Natural killer cell (primary cell): ENCODE data around the gene TGM6. TPM values are rescaled to one million over a fixed set of nuclear protein-coding genes. Genes with fewer than 3 reads are reported as not detected.

Source experiments
- ATAC-seq, 3 donors: fragments of 150-1000 bp in 2 of 3; fragments of 200-7000 bp in 1 of 3; cut with Tn5 transposase; 1 replicate in 1 of 3; 2 replicates in 2 of 3; pipeline ENCODE4 v1.10.0; 2021; ENCODE audit warnings: mild to moderate bottlenecking in 2 of 3, moderate library complexity in 2 of 3
- DNase-seq, 2 donors: peaks; one replicate each; pipeline versions ENCODE4 v3.0.0 to v3.0.0-alpha.2; 2013 to 2021; ENCODE audit warnings: mixed read lengths in 1 of 2
- H3K27ac ChIP-seq: one replicate; pipeline ENCODE4 v1.5.1; 2013; ENCODE audit warnings: mild to moderate bottlenecking, low read length
- H3K27me3 ChIP-seq: one replicate; pipeline ENCODE4 v1.6.1; 2013; ENCODE audit warnings: low read length; ENCODE audit not compliant: control insufficient read depth, insufficient read depth
- H3K36me3 ChIP-seq: one replicate; pipeline ENCODE4 v1.6.1; 2013; ENCODE audit warnings: low read length; ENCODE audit not compliant: control insufficient read depth, insufficient read depth
- H3K4me1 ChIP-seq: one replicate; pipeline ENCODE4 v1.6.1; 2013; ENCODE audit warnings: low read length; ENCODE audit not compliant: control insufficient read depth, insufficient read depth
- H3K4me3 ChIP-seq: one replicate; pipeline ENCODE4 v1.5.1; 2013; ENCODE audit warnings: low read length
- H3K9me3 ChIP-seq: one replicate; pipeline ENCODE4 v1.6.1; 2013; ENCODE audit warnings: low read length; ENCODE audit not compliant: control insufficient read depth, insufficient read depth
- H3K27ac Mint-ChIP-seq, 2 donors: one replicate each; pipeline ENCODE4 v1.8.0; 2022; ENCODE audit warnings: mild to moderate bottlenecking in 2 of 2, mixed read lengths in 2 of 2, moderate library complexity in 1 of 2
- H3K27me3 Mint-ChIP-seq, 2 donors: one replicate each; pipeline ENCODE4 v1.8.0; 2022; ENCODE audit warnings: low read depth in 2 of 2, mixed read lengths in 2 of 2
- H3K36me3 Mint-ChIP-seq: one replicate; pipeline ENCODE4 v1.8.0; 2022; ENCODE audit warnings: mixed read lengths
- H3K4me1 Mint-ChIP-seq, 2 donors: one replicate each; pipeline ENCODE4 v1.8.0; 2022; ENCODE audit warnings: mixed read lengths in 2 of 2
- H3K4me3 Mint-ChIP-seq: one replicate; pipeline ENCODE4 v1.8.0; 2022; ENCODE audit warnings: mild to moderate bottlenecking, moderate library complexity, mixed read lengths
- H3K9me3 Mint-ChIP-seq, 2 donors: one replicate each; pipeline ENCODE4 v1.8.0; 2022; ENCODE audit warnings: mixed read lengths in 2 of 2
- CTCF ChIP-seq: fragments of 200-600 bp; IDR thresholded peaks from one replicate; pipeline ENCODE4 v1.8.0; 2022; ENCODE audit warnings: antibody characterized with exemption
- WGBS: methylation state at CpG from one replicate; pipeline ENCODE4 v1.1.7; 2013; ENCODE audit warnings: missing lambda C conversion rate; ENCODE audit not compliant: insufficient coverage; 5-methylcytosine and 5-hydroxymethylcytosine counted together
- intact Hi-C: fragments of 100-400 bp; cut with micrococcal nuclease; formaldehyde crosslinking; loops from one replicate; pipeline ENCODE4 v1.14.2; 2022
- total RNA-seq, 4 donors: library from RNA; stranded (reverse); fragments of 120-200 nt in 1 of 4; gene quantifications; one replicate each; pipeline versions ENCODE4 v1.2.3 to v1.2.4, GENCODE V29; 2013 to 2022

The TGM6 gene
- total RNA-seq, 3 donors from 2014 or later (not counting 1 experiment from before 2014, with no cell fraction given) = not detected

GRCh38 chr20:2341336-2341735 lies 39.4 kb upstream of the TGM6 start:
- Mint-ChIP-seq H3K27me3 (peaks cover 0 to 16% of the 10 kb centered on the region in 2 donors), H3K36me3 (no peaks in the 10 kb centered on the region), H3K9me3 (no peaks in the 10 kb centered on the region), H3K4me3 (no peak overlapping the region), H3K4me1 (no peaks in the 10 kb centered on the region), H3K27ac (no peak overlapping the region)
- WGBS = 84% methylated on average over 7 of the region's 7 CpGs
- no peak overlapping the region for H3K27ac ChIP-seq
- intact Hi-C loops = no loop called here
- no peaks in the 10 kb centered on the region for H3K27me3 ChIP-seq
- no peaks in the 10 kb centered on the region for H3K36me3 ChIP-seq
- no peaks in the 10 kb centered on the region for H3K9me3 ChIP-seq
- ATAC-seq (no peak), DNase-seq (no peak)
- TF ChIP-seq CTCF = no peak
- H3K4me1 ChIP-seq = no peaks in the 10 kb centered on the region
- no peak overlapping the region for H3K4me3 ChIP-seq

GRCh38 chr20:2342243-2342642 lies 38.5 kb upstream of the TGM6 start:
- intact Hi-C loops = no loop called here
- Mint-ChIP-seq H3K4me1 (no peaks in the 10 kb centered on the region), H3K27me3 (peaks cover 0 to 17% of the 10 kb centered on the region in 2 donors), H3K36me3 (no peaks in the 10 kb centered on the region), H3K27ac (no peak overlapping the region), H3K4me3 (no peak overlapping the region), H3K9me3 (no peaks in the 10 kb centered on the region)
- Histone ChIP-seq H3K27ac (no peak overlapping the region), H3K27me3 (peaks cover 3% of the 10 kb centered on the region), H3K4me1 (no peaks in the 10 kb centered on the region), H3K4me3 (no peak overlapping the region), H3K36me3 (no peaks in the 10 kb centered on the region), H3K9me3 (no peaks in the 10 kb centered on the region)
- no peak for TF ChIP-seq CTCF
- no peak for ATAC-seq
- WGBS = 95% methylated on average over 3 of the region's 3 CpGs
- no peak for DNase-seq

- intact Hi-C loops = no loop called here
- no peaks in the 10 kb centered on the region for H3K36me3 Mint-ChIP-seq
- DNase-seq = no peak
Observed at GRCh38 chr20:2346188-2346587, 34.5 kb upstream of the TGM6 start.

More at GRCh38 chr20:2346188-2346587, 34.5 kb upstream of the TGM6 start:
- H3K4me3 Mint-ChIP-seq = no peak overlapping the region
- Histone ChIP-seq H3K27ac (no peak overlapping the region), H3K4me3 (no peak overlapping the region), H3K4me1 (no peaks in the 10 kb centered on the region), H3K9me3 (no peaks in the 10 kb centered on the region), H3K27me3 (peaks cover 3% of the 10 kb centered on the region), H3K36me3 (no peaks in the 10 kb centered on the region)
- H3K4me1 Mint-ChIP-seq = no peaks in the 10 kb centered on the region
- H3K9me3 Mint-ChIP-seq = no peaks in the 10 kb centered on the region
- no peak for TF ChIP-seq CTCF
- 54% methylated on average over 3 of the region's 3 CpGs for WGBS
- H3K27me3 Mint-ChIP-seq = peaks cover 20% of the 10 kb centered on the region in 2 donors
- no peak for ATAC-seq
- no peak overlapping the region for H3K27ac Mint-ChIP-seq
